ENCODE data around the gene CDC42BPB.

CDC42BPB gene, protein sequence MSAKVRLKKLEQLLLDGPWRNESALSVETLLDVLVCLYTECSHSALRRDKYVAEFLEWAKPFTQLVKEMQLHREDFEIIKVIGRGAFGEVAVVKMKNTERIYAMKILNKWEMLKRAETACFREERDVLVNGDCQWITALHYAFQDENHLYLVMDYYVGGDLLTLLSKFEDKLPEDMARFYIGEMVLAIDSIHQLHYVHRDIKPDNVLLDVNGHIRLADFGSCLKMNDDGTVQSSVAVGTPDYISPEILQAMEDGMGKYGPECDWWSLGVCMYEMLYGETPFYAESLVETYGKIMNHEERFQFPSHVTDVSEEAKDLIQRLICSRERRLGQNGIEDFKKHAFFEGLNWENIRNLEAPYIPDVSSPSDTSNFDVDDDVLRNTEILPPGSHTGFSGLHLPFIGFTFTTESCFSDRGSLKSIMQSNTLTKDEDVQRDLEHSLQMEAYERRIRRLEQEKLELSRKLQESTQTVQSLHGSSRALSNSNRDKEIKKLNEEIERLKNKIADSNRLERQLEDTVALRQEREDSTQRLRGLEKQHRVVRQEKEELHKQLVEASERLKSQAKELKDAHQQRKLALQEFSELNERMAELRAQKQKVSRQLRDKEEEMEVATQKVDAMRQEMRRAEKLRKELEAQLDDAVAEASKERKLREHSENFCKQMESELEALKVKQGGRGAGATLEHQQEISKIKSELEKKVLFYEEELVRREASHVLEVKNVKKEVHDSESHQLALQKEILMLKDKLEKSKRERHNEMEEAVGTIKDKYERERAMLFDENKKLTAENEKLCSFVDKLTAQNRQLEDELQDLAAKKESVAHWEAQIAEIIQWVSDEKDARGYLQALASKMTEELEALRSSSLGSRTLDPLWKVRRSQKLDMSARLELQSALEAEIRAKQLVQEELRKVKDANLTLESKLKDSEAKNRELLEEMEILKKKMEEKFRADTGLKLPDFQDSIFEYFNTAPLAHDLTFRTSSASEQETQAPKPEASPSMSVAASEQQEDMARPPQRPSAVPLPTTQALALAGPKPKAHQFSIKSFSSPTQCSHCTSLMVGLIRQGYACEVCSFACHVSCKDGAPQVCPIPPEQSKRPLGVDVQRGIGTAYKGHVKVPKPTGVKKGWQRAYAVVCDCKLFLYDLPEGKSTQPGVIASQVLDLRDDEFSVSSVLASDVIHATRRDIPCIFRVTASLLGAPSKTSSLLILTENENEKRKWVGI (N-terminal part only)

DNA sequence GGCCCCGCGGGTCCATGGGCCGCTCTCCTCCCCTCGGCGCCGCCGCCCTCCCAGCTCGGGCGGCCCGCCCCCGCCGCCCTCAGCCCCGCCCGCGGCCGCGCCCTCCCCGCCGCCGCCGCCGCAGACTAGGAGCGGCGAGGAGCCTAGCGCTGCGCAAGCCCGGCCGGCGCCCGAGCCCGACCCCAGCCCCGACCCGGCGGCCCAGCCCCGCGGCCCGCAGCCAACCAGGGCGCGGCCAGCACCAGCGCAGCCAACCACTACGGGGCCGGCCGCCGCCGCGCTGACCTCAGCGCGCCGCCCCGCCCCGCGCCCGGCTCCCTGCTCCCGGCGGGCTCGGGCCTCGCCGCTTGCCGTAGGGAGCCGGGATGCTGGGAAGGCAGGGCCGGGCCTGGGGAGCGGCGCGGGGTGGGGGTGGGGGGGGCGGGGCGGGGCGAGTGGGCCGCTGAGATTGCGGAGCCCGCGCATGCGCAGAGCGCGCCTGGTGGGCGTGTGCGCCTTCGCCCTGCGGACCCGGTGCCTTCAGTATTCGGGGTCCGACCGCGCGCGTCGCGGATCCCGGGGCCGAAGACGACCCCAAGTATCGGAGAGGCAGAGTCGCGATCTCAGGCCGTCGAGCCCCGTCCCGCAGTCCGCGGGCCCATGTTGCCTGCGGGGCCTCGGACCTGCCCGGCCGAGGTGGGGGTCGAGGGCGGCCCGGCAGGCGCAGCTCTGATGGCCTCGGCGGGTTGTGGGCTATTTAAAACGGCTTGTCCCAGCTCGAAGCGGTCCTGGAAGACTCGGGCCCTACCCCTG, at the start of gene CDC42BPB:
Gene CDC42BPB, minus strand, starts transcription at position 178 of the 792 bp plus-strand sequence. CDS start 376 bp downstream, outside the sequence.
- DNase-seq = peak; percentile 54

DNA sequence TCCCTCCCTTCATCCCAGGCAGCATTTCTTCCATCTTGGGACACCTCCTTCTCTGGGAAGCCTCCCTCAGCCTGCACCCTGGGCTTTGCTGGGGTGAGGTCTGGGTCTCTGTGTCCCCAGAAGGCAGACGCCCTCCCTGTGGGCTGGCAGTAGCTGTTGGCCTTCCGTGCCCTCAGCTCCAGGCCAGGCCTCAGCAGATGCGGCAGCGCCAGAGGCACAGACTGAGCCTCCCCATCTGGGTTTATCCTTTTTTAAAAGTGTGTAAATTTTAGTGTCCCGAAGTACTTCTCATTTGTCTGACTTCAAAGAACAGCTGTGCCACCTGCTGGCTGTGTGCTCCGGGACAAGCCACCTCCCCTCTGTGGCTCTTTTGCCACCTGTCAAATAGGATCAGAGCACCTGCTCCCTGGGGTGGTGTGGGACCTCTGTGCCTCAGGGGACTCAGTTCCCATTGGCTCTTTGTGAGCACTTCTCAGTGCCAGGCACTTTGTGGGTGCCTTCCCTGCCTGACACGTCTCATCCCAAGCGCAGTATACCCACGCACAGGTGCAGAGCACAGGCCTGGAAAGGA, 48.3 kb upstream of the CDC42BPB start:
- in situ Hi-C loops (cut with MboI; ENCODE audit: low pct_unique_long_range_greater_than_20kb, low sequenced_read_pairs) = no loop called here
- peak; percentile 32 for DNase-seq

More for the DNA sequence above, at the start of gene CDC42BPB:
- in situ Hi-C loops (cut with MboI; ENCODE audit: low pct_unique_long_range_greater_than_20kb, low sequenced_read_pairs) = no loop called here

DNA sequence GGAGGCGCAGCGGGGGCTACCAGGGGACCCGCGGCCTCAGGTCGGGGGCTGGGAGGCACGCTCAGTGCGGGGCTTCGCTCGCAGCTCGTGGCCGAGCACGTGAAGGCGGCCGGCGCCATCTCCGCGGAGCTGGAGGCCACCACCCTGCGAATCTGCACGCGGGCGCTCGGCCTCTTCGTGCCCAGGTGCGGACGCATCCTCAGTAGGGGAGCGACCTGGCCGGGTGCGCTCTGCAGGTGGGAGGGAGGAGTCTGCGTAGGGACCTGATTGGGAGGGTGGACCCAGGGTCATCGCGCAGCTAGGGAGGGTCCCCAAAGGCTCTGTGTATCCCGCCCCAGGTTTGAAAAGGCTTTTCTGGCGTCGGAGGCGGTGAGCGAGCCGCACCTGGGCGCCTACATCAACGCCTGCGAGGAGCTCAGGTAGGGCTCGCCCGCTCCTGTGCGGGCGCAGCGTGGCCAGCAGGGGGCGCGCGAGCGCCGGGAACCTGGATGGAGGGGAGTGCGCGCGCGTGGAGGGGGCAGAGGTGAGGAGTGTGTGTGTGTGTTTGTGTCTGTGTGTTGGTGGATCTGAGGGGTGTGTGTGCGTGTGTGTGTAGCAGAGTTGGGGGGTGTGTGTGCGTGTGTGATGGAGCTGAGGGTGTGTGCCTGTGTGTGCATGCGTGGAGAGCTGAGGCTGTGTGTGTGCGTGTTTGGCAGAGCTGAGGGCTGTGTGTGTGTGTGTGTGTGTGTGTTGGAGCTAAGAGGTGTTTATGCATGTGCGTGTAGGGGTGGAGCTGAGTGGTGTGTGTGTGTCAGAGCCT, 47.5 kb upstream of the CDC42BPB start:
- in situ Hi-C loops (cut with MboI; ENCODE audit: low pct_unique_long_range_greater_than_20kb, low sequenced_read_pairs) = no loop called here
- DNase-seq = peak; percentile 63

- no peak for DNase-seq
- in situ Hi-C loops (cut with MboI; ENCODE audit: low pct_unique_long_range_greater_than_20kb, low sequenced_read_pairs) = no loop called here
Measured at GRCh38 chr14:103104389-103104653, 47.0 kb upstream of the CDC42BPB start.

DNA sequence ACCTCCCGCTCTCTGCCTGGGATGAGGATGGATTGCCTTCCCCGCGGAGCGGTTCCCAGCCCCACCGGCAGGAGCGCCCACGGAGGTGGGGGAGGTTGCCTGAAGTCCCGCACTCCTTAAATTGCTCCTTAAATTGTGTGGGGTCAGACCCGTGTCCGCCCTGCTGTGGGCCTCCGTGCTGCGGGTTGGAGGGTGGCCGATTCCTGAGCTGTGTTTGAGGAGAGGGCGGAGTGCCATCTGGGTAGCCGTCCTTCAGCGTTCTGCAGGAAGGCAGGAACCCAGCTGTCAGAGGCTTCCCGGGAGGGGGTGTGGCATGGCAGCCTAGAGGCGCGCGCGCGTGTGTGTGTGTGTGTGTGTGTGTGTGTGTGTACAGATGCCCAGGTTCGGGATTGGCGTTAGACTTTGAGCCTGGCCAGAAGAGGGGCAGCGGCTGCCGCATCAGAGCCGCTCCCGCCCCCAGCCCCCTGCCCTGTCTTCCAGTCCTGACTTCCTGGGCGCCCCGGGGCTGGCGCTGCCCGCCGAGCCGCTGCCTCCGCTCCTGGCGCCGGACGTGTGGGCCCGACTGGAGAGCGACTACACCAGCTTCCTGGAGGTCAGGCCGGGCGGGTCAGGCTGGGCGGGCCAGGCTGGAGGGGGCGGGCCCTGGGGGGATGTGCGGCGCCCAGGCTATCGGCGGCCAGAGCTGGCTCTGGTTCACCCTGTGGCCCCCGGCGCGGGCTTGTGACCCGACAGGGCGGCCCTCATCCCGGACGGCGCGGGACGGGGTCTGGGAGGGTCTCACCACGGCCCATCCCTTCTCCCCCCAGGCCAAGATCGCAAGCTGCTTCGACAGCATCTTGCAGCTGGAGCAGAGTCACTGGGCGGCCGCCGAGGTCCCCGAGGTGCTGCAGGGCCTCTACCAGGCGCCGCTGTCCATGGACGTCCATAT, 46.4 kb upstream of the CDC42BPB start:
- in situ Hi-C loops (cut with MboI; ENCODE audit: low pct_unique_long_range_greater_than_20kb, low sequenced_read_pairs) = no loop called here
- DNase-seq = peak; percentile 53

DNA sequence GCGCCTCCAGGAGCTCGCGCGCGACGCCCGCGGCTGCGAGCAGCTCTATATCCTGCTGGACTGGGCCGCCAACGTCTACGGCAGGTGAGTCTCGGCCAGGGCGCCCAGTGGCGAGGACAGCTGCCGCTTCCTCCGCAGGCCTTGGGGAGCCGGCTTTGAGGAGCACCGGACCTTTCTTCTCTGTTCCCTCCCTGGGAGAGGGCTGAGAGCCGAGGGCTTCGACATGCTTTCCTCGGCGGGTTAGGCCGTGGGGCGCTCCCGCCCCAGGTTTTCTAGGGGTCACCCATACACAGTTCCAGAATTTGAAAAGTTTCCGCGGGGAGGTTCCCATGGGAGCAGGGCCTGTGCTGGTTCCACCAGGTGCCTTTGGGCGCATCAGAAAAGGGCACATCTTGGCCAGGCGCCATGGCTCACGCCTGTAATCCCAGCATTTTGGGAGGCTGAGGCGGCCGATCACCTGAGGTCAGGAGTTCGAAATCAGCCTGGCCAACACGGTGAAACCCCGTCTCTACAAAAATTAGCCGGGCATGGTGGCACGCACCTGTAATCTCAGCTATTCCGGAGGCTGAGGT, 45.4 kb upstream of the CDC42BPB start:
- in situ Hi-C loops (cut with MboI; ENCODE audit: low pct_unique_long_range_greater_than_20kb, low sequenced_read_pairs) = no loop called here
- no peak for DNase-seq

GRCh38 chr14:103101963-103102688, 44.8 kb upstream of the CDC42BPB start:
- no peak for DNase-seq
- in situ Hi-C loops (cut with MboI; ENCODE audit: low pct_unique_long_range_greater_than_20kb, low sequenced_read_pairs) = no loop called here

- no peak for DNase-seq
- in situ Hi-C loops (cut with MboI; ENCODE audit: low pct_unique_long_range_greater_than_20kb, low sequenced_read_pairs) = no loop called here
Measured at GRCh38 chr14:103101257-103101962, 44.1 kb upstream of the CDC42BPB start.

- no peak for DNase-seq
- in situ Hi-C loops (cut with MboI; ENCODE audit: low pct_unique_long_range_greater_than_20kb, low sequenced_read_pairs) = no loop called here
Measured at GRCh38 chr14:103100281-103101121, 43.2 kb upstream of the CDC42BPB start.

- in situ Hi-C loops (cut with MboI; ENCODE audit: low pct_unique_long_range_greater_than_20kb, low sequenced_read_pairs) = loop anchor here (25.0 kb wide), 1 partner anchor 187 kb away; no protein-coding TSS in a partner anchor
- no peak for DNase-seq
Measured at GRCh38 chr14:103099733-103100280, 42.5 kb upstream of the CDC42BPB start.

DNA sequence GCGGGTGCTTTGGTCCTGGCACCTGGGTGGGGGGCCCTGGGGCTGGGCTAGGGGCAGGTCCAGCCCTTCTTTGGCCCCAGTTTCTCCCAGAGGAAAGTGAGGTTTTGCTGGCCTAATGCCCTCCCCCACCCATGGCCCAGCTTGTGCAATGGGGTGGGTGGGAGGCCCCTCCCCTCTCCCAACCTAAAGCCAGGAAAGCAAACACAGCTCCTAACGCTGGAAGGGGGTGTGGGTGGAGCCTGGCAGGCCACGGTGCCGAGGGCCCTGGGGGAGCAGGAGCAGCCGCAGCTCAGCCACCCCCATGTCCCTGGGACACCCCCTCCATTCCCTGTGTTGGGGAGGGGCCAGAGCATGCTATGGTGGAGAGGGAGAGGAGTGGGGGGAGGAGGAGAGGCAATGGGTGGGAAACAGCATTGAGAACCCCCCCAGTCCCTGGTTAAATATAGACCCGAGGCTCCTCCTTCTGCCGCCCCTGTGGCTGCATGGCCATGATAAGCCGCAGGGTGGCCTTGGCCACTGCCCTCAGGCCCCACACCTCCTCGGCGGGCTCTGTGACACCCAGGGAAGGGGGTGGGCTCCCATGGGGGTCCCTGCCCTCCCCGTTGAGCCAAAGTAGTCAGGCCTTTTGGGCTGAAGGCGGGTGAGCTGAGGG, 41.9 kb upstream of the CDC42BPB start:
- DNase-seq = no peak
- in situ Hi-C loops (cut with MboI; ENCODE audit: low pct_unique_long_range_greater_than_20kb, low sequenced_read_pairs) = loop anchor here (25.0 kb wide), 1 partner anchor 188 kb away; no protein-coding TSS in a partner anchor

DNA sequence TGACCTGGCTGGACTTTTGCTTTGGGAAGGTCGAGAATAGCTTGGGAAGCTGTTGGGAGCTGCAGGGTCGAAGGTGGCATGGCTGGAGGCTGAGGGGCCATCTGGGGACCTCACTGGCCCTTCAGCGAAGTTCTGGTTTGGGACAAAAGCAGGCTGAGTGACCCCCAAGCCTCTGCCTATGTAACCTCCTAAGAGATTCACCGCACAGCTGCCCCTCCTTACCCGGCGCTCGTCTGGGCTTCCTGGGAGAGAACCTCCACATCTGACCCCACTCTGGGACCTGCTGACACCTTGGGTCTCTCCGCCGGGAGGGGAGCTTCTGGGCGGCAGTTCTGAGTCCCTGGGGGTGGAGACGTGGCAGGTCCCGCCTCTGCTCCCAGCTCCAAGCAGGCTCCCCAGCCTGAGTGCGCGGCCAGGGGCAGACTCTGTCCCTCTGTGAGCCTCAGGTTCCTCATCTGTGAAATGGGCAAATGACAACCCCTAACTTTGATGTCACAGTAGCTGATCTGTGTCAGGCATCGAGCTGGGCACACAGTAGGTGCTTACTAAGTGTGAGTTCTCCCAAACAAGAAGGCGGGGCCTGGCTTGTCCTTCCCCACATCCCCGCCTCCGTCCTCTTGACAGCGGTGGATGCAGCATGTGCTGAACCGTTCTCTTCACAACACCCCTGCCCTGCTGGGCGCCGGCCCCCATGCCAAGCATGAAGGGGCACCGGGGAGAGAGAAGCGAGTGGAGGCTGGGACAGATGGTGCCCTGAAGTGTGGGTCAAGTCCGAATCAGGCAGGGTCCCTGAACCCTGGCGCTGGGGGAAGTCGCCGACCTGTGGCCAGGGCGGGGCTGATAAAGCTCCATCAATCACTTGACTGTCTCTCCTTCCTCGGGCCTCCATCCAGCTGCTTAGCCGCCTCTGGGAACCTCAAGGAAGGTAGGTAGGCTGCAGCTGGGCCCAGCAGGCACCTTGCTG, 40.9 kb upstream of the CDC42BPB start:
- in situ Hi-C loops (cut with MboI; ENCODE audit: low pct_unique_long_range_greater_than_20kb, low sequenced_read_pairs) = loop anchor here (25.0 kb wide), 1 partner anchor 189 kb away; no protein-coding TSS in a partner anchor
- DNase-seq = no peak

All from KBM-7 (cell line).